ENCODE measurements around the gene PGM5. TPM values are rescaled to one million over a fixed set of nuclear protein-coding genes. Genes with fewer than 3 reads are reported as not detected.
"Not testable (repeated sequence)": the region's sequence is repeated elsewhere in the genome, so short reads cannot be mapped to it uniquely, and the experiment has no call there.

The PGM5 gene
- total RNA-seq, 1 experiment from 2014 or later: not detected

GRCh38 chr9:68366933-68367547 is 10.6 kb downstream of the PGM5 start:
- H4K20me1 ChIP-seq (ENCODE audit: insufficient read depth); H2AFZ ChIP-seq; intact Hi-C loops (cut with micrococcal nuclease; ENCODE audit: unreplicated experiment); CTCF ChIA-PET; H3K4me3 ChIP-seq; H3F3A ChIP-seq (ENCODE audit: insufficient read depth, low read depth); H3K79me2 ChIP-seq (ENCODE audit: low read depth); POLR2A ChIA-PET (ENCODE audit: unreplicated experiment); H3K4me1 ChIP-seq (replicated peaks; ENCODE audit: insufficient read depth); H3K36me3 ChIP-seq (ENCODE audit: low read depth); H3K27ac ChIP-seq; H3K4me2 ChIP-seq; H3K9me2 ChIP-seq (ENCODE audit: insufficient read depth); H3K9me3 ChIP-seq (ENCODE audit: insufficient read depth, low read depth); H3K27me3 ChIP-seq (ENCODE audit: insufficient read depth, low read depth); DNase-seq; BruUV-seq (replicated peaks): not testable (repeated sequence)

- POLR2A ChIA-PET (ENCODE audit: unreplicated experiment); H4K20me1 ChIP-seq (ENCODE audit: insufficient read depth); BruUV-seq (replicated peaks); H3K4me2 ChIP-seq; H3K36me3 ChIP-seq (ENCODE audit: low read depth); H3K79me2 ChIP-seq (ENCODE audit: low read depth); H3K27ac ChIP-seq; CTCF ChIA-PET; H3F3A ChIP-seq (ENCODE audit: insufficient read depth, low read depth); H3K4me1 ChIP-seq (replicated peaks; ENCODE audit: insufficient read depth); H3K9me3 ChIP-seq (ENCODE audit: insufficient read depth, low read depth); H3K9me2 ChIP-seq (ENCODE audit: insufficient read depth); H3K4me3 ChIP-seq; DNase-seq; intact Hi-C loops (cut with micrococcal nuclease; ENCODE audit: unreplicated experiment); H2AFZ ChIP-seq; H3K27me3 ChIP-seq (ENCODE audit: insufficient read depth, low read depth): not testable (repeated sequence)
Observed at GRCh38 chr9:68375789-68376188, 19.4 kb downstream of the PGM5 start.

- H3K79me2 ChIP-seq (ENCODE audit: low read depth); BruUV-seq (replicated peaks); H3K4me1 ChIP-seq (replicated peaks; ENCODE audit: insufficient read depth); intact Hi-C loops (cut with micrococcal nuclease; ENCODE audit: unreplicated experiment); H3K9me2 ChIP-seq (ENCODE audit: insufficient read depth); H3K27ac ChIP-seq; H3K27me3 ChIP-seq (ENCODE audit: insufficient read depth, low read depth); H3K4me2 ChIP-seq; H3K36me3 ChIP-seq (ENCODE audit: low read depth); H2AFZ ChIP-seq; H3F3A ChIP-seq (ENCODE audit: insufficient read depth, low read depth); DNase-seq; H3K9me3 ChIP-seq (ENCODE audit: insufficient read depth, low read depth); H4K20me1 ChIP-seq (ENCODE audit: insufficient read depth); POLR2A ChIA-PET (ENCODE audit: unreplicated experiment); H3K4me3 ChIP-seq; CTCF ChIA-PET: not testable (repeated sequence)
Observed at GRCh38 chr9:68377723-68378122, 21.3 kb downstream of the PGM5 start.

- CTCF ChIA-PET; H3K79me2 ChIP-seq (ENCODE audit: low read depth); H3K4me1 ChIP-seq (replicated peaks; ENCODE audit: insufficient read depth); H3K27ac ChIP-seq; H2AFZ ChIP-seq; H3K4me2 ChIP-seq; BruUV-seq (replicated peaks); intact Hi-C loops (cut with micrococcal nuclease; ENCODE audit: unreplicated experiment); POLR2A ChIA-PET (ENCODE audit: unreplicated experiment); H3K4me3 ChIP-seq; H4K20me1 ChIP-seq (ENCODE audit: insufficient read depth); H3F3A ChIP-seq (ENCODE audit: insufficient read depth, low read depth); H3K9me3 ChIP-seq (ENCODE audit: insufficient read depth, low read depth); H3K36me3 ChIP-seq (ENCODE audit: low read depth); H3K9me2 ChIP-seq (ENCODE audit: insufficient read depth); H3K27me3 ChIP-seq (ENCODE audit: insufficient read depth, low read depth): not testable (repeated sequence)
- DNase-seq: peak in 1 of 2 experiments; percentile 39
Observed at GRCh38 chr9:68383894-68384293, 27.5 kb downstream of the PGM5 start.

- H3K36me3 ChIP-seq (ENCODE audit: low read depth); H4K20me1 ChIP-seq (ENCODE audit: insufficient read depth); H3K9me2 ChIP-seq (ENCODE audit: insufficient read depth); H3K79me2 ChIP-seq (ENCODE audit: low read depth); H2AFZ ChIP-seq; BruUV-seq (replicated peaks); H3K4me2 ChIP-seq; H3K27ac ChIP-seq; DNase-seq; intact Hi-C loops (cut with micrococcal nuclease; ENCODE audit: unreplicated experiment); H3F3A ChIP-seq (ENCODE audit: insufficient read depth, low read depth); POLR2A ChIA-PET (ENCODE audit: unreplicated experiment); CTCF ChIA-PET; H3K4me3 ChIP-seq; H3K27me3 ChIP-seq (ENCODE audit: insufficient read depth, low read depth); H3K9me3 ChIP-seq (ENCODE audit: insufficient read depth, low read depth); H3K4me1 ChIP-seq (replicated peaks; ENCODE audit: insufficient read depth): not testable (repeated sequence)
Observed at GRCh38 chr9:68389558-68389957, 33.1 kb downstream of the PGM5 start.

GRCh38 chr9:68390737-68391136 is 34.3 kb downstream of the PGM5 start:
- DNase-seq; POLR2A ChIA-PET (ENCODE audit: unreplicated experiment); CTCF ChIA-PET; H2AFZ ChIP-seq; H3K79me2 ChIP-seq (ENCODE audit: low read depth); H3K9me3 ChIP-seq (ENCODE audit: insufficient read depth, low read depth); intact Hi-C loops (cut with micrococcal nuclease; ENCODE audit: unreplicated experiment); H3K27me3 ChIP-seq (ENCODE audit: insufficient read depth, low read depth); H3F3A ChIP-seq (ENCODE audit: insufficient read depth, low read depth); H3K9me2 ChIP-seq (ENCODE audit: insufficient read depth); H4K20me1 ChIP-seq (ENCODE audit: insufficient read depth); H3K4me1 ChIP-seq (replicated peaks; ENCODE audit: insufficient read depth); H3K27ac ChIP-seq; H3K4me3 ChIP-seq; BruUV-seq (replicated peaks); H3K36me3 ChIP-seq (ENCODE audit: low read depth); H3K4me2 ChIP-seq: not testable (repeated sequence)

- H3K9me2 ChIP-seq (ENCODE audit: insufficient read depth); H3F3A ChIP-seq (ENCODE audit: insufficient read depth, low read depth); H2AFZ ChIP-seq; H3K27ac ChIP-seq; BruUV-seq (replicated peaks); H3K9me3 ChIP-seq (ENCODE audit: insufficient read depth, low read depth); DNase-seq; H3K4me1 ChIP-seq (replicated peaks; ENCODE audit: insufficient read depth); H3K4me2 ChIP-seq; H4K20me1 ChIP-seq (ENCODE audit: insufficient read depth); H3K4me3 ChIP-seq; POLR2A ChIA-PET (ENCODE audit: unreplicated experiment); H3K79me2 ChIP-seq (ENCODE audit: low read depth); H3K36me3 ChIP-seq (ENCODE audit: low read depth); CTCF ChIA-PET; H3K27me3 ChIP-seq (ENCODE audit: insufficient read depth, low read depth); intact Hi-C loops (cut with micrococcal nuclease; ENCODE audit: unreplicated experiment): not testable (repeated sequence)
Observed at GRCh38 chr9:68396411-68397094, 40.1 kb downstream of the PGM5 start.
